Activated CD4-positive, CD25-positive, alpha-beta regulatory T cell (primary cell): ENCODE measurements around the gene RMDN2.
"Not testable (repeated sequence)": the region's sequence is repeated elsewhere in the genome, so short reads cannot be mapped to it uniquely, and the experiment has no call there.

Experiments used
- DNase-seq, 4 experiments: peaks; one replicate each; lab custom pipeline; 2025; lab: John Stamatoyannopoulos, UW

The RMDN2 gene

DNA sequence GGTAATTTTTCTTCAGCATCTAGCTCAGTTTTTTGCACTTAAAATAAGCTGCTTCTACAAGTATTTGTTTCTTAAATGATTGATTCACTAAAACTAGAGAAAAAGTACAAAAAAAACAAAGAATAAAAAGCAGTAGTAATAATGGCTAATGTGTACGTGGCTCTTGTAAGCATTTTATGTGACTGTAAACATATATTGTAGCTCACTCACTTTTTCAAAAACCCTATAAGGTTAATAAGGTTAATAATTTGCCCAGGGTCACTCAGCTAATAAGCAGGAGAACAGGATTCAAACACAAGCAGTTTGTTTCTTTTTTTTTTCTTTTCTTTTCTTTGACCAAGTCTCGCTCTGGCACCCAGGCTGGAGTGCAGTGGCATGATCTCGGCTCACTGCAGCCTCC, 67.5 kb downstream of the RMDN2 start:
- no peak for DNase-seq

DNA sequence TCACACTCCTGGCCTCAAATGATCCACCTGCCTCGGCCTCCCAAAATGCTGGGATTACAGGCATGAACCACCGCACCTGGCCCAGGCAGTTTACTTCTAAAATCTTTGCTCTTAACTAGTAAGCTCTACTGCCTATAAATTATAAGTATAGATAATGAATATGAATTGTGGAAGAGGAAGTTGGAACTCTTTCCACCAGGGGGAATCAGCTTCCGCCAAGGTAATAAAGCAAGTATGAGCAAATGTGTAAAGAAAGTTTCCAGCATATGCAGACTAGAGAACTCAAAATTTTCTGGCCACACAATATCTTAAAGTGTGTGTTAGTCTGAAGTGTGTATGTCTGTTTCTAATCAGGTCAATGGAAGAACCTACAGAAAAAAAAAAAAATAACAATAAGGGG, 68.1 kb downstream of the RMDN2 start:
- no peak for DNase-seq

DNA sequence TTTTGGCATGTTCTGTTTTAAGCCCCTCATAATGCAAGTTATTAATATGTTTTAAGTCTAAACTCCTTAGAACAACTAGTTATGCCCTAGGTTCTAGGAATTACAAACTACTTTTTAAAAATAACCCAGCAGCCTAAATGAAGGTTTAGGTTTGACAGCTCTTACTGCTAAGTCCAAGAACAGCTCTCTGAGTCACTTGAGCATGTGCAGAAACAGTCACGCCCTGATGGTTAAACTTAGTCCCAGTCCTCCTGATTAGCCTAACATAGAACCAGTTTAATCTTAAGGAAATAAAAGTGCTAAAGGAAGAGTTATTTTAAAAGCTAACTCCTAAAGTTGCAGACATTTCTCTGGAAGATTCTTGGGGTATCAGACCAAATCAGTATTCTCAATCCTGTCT, 72.5 kb downstream of the RMDN2 start:
- DNase-seq = no peak

DNA sequence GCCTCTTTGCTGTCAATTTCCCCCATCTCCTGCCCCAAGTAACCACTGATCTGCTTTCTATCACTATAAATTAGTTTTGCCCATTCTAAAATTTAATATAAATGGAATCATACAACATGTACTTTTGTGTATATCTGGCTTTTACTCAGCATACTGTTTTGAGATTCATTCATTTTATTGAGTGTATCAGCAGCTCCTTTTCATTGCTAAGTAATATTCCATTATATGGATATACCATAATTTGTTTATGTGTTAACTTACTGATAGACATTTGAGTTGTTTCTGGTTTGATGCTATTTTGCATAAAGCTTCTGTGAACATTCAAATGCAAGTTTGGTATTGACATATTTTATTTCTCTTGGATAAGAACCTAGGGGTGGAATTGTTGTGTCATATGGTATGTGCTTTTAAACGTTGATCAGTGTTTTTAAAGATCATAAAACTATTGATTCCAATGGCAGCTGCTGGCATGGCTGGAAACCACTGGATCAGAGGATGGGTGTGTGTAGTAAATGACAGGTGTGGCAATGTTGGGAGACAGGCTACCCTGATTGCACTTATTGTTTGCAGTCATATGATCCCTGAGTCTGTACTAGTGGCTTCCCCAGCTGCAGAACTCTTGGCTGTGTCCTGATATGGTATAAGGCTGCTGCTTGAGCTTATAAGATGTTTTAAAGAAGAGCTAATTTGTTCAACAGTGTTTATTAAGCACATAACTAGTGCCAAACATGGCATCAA, 75.6 kb downstream of the RMDN2 start:
- DNase-seq = no peak

DNA sequence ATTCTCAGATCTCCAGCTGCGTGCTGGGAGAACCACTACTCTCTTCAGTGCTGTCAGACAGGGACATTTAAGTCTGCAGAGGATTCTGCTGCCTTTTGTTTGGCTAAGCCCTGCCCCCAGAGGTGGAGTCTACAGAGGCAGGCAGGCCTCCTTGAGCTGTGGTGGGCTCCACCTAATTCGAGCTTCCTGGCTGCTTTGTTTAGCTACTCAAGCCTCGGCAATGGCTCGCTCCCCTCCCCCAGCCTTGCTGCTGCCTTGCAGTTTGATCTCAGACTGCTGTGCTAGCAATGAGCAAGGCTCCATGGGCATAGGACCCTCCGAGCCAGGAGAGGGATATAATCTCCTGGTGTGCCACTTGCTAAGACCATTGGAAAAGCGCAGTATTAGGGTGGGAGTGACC, 85.1 kb downstream of the RMDN2 start:
- not testable (repeated sequence) for DNase-seq

DNA sequence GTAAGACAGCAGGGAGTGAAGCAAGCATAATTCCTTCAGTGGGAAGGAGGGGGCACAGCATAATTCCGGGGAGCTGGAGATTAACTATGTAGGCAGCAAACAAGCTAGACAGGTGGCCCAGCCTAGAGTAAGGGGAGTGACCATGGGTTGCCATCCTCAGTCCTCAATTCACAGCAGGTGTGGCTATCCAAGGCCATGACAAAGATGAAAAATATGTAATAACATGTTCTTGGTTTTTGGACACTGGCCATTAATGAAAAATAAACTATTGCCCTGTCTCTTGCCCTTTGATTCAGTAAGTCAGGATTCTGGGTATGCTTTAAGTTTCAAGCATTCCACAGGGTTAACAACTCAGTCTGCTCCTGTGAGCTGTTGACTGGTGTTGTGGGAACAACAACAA, 85.9 kb downstream of the RMDN2 start:
- no peak for DNase-seq

DNA sequence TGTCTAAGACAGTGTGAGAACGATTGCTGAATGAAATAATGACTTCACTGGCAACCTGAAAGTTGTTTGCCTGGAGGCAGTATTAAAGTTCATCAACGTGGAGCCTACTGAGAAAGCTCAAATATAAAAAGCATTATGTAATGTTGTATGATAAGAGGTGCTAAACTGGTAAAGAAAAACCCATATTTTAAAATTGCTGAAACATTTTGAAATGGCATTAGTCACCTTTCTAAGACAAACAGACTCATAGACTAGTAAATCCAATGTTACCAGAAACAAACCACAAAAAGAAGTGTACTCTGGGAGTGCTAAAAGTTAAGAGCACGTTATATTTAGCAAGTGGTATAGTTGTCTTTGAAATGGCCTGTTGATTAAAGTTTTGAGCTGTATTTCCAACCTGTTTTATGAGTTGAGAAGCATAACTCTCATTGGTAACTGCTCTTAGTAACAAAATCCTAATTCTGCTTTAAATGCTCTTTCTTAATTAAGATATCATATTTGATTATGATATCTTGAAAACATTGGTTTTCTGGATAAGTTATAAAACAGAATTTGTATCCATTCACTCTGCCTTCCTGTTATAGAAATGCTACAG, 88.2 kb downstream of the RMDN2 start:
- DNase-seq = no peak

DNA sequence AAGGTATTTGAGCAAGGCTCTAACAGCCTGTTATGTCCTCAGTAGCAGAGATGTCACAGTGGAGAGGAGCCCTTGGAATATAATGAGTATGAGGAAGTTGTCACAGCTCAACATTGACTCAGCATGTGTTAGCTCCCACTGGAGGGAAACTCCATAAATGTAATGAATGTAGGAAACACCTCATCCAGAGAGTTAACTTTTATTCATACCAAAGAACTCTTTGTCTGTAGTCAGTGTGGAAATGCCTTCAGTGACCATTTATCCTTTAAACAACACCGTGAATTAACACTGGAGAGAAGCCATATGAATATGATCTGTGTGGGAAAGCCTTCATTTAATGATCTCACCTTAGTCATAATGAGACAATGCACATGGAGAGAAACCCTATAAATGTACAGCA, 91.1 kb downstream of the RMDN2 start:
- no peak for DNase-seq

DNA sequence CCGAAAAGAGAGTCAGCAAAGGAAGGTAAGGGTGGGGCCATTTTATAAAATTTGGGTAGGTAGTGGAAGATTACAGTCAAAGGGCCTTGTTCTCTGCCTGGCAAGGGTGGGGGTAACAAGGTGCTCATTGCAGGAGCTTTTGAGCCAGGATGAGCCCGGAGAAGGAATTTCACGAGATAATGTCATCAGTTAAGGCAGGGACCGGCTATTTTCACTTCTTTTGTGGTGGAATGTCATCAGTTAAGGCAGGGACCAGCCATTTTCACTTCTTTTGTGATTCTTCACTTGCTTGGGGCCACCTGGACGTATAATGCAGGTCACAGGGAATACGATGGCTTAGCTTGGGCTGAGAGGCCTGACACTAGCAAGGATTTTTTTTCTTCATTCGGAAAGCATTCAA, 92.7 kb downstream of the RMDN2 start:
- no peak for DNase-seq

DNA sequence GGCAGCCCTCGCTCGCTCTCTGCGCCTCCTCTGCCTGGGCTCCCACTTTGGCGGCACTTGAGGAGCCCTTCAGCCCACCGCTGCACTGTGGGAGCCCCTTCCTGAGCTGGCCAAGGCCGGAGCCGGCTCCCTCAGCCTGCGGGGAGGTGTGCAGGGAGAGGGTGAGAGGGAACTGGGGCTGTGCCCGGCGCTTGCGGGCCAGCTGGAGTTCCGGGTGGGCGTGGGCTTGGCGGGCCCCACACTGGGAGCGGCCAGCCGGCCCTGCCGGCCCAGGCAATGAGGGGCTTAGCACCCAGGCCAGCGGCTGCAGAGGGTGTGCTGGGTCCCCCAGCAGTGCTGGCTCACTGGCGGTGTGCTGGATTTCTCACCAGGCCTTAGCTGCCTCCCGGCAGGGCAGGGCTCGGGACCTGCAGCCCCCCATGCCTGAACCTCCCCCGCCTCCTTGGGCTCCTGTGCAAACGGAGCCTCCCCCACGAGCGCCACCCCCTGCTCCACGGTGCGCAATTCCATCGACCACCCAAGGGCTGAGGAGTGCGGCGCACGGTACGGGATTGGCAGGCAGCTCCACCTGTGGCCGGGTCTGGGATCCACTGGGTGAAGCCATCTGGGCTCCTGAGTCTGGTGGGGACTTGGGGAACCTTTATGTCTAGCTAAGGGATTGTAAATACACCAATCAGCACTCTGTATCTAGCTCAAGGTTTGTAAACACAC, 95.4 kb downstream of the RMDN2 start:
- not testable (repeated sequence) for DNase-seq

DNA sequence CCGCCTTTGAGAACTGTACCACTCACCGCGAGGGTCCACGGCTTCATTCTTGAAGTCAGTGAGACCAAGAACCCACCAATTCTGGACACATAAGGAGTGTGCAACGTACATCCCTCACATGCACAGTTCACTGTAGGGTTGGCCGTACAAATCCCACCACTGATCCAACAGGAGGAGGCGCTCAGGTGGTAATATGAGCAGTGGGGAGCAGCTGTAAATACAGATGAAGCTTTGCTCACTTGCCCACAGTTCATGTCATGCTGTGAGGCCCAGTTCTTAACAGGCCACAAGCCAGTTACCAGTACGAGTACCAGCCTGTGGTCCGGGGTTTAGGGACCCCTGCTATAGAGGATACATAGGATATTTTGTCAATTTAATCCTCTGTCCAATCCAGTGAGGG, 96.5 kb downstream of the RMDN2 start:
- DNase-seq = no peak

DNA sequence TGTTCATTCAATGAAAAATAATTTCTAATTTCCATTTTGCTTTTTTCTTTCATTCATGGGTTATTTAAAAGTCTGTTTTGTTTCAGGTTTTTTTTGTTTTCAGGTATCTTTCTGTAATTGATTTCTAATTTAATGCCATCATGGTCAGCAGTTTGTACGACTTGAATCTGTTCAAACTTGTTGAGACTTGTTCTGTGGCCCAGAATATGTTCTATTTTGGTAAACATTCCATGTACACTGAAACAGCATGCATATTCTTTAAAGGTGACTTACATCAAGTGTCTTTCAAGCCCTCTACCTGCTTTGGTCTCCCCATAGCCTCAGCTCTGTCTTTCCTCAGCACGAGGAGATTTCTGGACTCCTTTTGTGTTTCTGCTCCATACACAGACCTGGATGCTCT, 101.8 kb downstream of the RMDN2 start:
- DNase-seq = no peak

DNA sequence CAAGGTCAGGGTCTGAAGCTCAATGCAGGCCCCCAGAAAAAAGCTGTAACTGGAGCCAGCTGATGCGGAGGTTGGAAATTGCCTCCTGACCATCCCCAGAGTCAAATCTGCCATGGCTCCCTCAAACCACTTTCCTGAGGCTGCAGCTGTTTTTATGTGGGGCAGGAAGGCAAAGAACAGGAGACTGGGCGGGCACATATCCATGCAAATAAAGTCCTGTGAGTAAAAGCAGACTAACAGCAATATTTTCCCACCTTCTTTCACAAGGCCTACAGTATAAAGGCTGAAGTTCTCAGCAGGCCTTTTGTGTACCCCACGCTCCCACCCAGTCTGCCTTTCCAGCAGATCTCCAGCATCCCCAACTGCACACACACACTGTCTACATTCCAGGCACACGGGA, 103.7 kb downstream of the RMDN2 start:
- no peak for DNase-seq

DNA sequence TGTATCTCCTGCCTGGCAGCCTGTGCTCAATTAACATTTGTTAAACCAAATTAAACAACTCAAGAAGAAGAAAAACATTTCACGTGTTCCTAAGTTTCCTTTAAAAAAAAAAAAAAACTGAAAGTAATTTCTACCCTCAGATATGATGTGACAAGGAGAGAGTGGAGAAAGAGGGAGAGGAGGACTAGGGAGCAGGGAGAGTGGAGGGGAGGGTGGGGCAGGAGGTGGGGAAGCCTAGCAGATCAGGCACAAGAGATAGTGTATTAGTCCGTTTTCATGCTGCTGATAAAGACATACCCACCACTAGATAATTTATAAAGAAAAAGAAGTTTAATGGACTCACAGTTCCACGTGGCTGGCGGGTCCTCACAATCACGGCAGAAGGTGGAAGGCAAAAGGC, 104.4 kb downstream of the RMDN2 start:
- no peak for DNase-seq

DNA sequence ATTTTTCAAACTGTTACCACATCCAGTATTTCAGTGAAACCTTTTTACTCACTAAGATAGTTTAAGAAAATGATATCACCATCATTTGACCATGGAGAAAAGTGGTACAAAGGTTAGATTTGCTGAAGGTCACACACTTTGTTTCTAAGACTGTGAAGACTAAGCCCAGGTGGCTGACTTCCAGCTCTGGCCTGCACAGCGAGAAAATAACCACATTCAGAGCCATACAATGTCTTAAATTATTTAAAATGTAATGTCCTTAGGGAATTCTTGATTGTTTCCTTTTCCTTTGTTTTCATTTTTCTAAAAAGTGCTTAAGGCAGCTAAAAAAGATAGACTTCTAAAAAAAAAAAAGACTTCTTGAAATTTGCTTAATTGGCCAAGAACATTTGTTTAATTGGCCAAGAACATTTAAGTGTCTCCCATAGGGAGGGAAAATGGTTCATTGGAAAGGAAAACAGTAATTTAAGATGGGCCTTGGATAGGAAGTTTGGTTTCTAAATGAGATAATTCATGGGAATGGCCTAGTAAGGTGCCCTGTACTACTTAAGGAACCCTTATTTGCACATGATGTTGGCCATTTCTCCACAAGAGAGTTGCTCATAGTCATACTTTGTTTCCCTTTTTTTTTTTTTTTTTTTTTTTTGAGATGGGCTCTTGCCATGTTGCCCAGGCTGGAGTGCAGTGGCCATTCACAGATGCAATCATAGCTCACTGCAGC, 105.7 kb downstream of the RMDN2 start:
- DNase-seq = no peak

DNA sequence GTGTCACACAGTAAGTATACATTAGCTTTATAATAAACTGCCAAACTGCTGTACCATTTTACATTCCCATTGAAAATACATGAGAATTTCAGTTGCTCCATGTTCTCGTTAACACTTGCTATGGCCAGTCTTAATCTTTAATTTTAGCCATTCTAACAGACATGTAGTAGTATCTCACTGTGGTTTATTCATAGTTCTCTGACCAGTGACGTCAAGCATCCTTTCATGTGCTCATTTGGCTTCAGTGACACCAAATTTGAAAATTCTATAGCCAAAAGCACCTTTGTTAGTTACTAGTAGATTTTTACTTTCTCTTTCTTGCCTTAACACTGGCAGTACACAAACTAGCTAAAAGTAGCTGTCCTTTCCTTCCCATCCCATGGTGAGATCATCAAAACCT, 107.9 kb downstream of the RMDN2 start:
- no peak for DNase-seq

DNA sequence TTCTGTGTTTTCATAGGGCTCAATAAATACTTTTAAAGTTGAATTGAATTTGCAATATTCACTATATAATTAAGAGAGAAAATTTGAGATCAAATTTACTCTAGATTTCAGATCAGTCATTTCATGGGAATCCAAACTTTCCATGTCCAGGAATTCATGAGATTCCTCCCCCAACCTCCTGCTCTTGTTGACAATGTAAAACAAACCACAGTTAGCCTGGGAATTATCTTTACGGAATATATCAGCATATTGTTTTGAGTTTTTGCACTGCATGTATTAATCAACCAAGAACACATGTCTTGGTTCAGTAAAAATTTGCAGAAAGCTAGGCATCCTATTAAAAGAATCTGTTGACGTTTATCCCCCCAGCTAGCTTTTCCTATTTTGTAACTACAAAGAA, 108.6 kb downstream of the RMDN2 start:
- no peak for DNase-seq

DNA sequence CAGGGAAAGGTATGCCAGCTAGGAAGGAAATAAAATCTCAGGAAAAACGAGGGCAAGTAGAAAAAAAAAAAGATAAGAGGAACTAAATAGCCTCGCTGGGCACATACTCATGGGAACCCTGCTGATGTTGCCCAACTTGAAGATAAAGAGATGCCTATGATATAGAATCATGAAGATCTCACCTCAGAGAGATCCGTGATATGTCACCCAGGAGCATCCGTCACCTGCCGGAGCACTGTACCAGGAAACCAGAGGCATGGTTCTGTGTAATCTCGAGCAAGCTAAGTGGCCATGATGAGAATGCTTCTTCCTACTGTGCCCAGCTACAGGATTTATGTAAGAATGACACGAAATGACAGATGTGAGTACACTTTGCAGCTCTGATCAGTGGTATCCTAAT, 110.9 kb downstream of the RMDN2 start:
- no peak for DNase-seq

DNA sequence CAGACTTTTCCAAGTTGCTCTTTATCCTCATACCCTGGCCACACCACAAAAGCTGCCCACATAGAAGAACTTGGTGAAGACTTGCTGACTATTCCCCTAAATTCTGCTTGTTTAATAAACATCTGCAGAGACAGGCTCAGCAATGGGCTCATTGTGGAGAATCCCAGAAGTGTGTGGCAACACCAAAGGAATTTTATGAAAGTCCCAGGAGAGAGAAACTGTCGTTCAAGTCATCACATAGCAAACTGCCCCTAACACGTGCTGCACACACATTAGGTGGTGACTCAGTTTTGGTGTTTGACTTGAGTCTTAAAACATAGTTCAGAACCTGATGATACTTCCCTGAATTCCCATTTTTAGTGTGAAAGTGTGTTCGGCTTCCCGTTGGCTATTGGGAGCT, 112.2 kb downstream of the RMDN2 start:
- DNase-seq = no peak

DNA sequence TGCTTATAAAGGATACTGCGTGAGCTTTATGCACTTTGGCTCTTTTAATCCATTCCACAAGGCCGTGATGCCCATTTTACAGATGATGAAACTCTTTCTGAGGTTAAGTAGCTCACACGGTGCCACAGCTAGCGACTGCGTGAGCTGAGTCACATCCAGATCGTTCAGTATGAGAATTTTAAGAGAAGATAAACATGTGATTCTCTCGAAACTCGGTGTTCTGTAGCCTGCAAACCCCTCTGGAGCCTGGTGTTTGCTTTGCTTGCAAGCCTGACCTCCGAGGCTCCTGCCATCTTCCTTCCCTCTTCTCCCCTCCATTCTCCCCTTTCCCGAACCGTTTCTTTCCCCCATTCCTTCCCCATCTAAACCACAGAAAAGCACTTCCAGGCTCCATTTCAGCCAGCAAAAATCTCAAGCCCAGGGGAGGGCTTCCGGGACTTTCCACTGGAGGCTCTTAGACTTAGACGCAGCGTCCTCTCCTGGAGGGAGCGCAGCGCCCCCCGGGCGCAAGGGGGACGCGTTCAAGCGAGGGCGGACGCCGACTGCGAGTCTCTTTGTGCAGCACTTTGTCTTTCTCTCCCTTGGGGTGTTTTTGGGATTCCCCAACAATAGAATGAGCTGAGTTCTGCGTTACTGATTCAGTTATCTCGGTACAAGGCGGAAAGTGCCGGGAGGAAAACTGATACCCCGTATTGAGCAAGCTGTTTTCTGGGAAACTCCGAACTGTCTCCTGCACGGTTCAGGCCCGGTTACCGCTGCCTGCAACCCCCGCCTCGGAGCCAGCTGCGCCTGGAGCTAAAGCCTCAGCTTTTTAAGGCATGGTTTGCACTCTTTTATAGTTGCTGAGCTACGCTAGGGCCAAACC, 112.9 kb downstream of the RMDN2 start:
- no peak for DNase-seq

DNA sequence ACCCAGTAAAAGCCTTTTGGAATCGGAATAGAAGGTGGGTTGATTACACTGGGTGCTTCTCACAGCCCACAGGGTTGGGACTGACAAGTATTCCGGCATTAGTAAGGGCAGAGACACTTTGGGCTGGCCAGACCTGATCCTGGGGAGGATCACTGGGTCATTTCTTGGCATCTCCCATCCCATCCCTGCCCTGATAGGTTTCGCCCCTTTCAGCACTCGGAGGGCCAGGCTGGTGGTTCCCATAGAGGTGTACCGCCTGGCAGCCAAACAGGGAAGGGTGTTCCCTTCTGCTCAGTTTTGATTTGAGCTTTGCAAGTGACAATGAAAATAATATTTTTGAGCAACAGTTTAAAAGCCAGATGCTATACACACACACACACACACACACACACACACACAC, 113.6 kb downstream of the RMDN2 start:
- no peak for DNase-seq
